HCT116 (cell line): ENCODE data around the gene TMEM205.

ENCODE experiments used
- ATF3 ChIP-seq: IDR thresholded peaks from 2 replicates; pipeline ENCODE4 v1.6.1; 2012
- CTCF ChIP-seq, 3 experiments: fragments of 200-600 bp in 1 of 3; sonication (generic) in 1 of 3; IDR thresholded peaks in 2 of 3; conservative IDR thresholded peaks in 1 of 3; 2 replicates each; pipeline ENCODE4 v1.5.1; 2012 to 2017; ENCODE audit warnings: low read depth in 2 of 3, low read length in 2 of 3, antibody characterized with exemption in 1 of 3, borderline replicate concordance in 1 of 3, control low read depth in 1 of 3, mild to moderate bottlenecking in 1 of 3, mixed read lengths in 1 of 3, mixed run types in 1 of 3, moderate library complexity in 1 of 3; ENCODE audit not compliant: insufficient read depth in 1 of 3
- EZH2 ChIP-seq: fragments of 200-600 bp; sonication (generic); IDR thresholded peaks from 2 replicates; pipeline ENCODE4 v1.6.1; 2017; ENCODE audit warnings: antibody characterized with exemption, mixed run types
- POLR2A ChIP-seq: IDR thresholded peaks from 2 replicates; pipeline ENCODE4 v1.7.0; 2011; ENCODE audit warnings: borderline replicate concordance; ENCODE audit not compliant: insufficient read depth, insufficient read length; ENCODE audit errors: extremely low read depth
- POLR2AphosphoS5 ChIP-seq: IDR thresholded peaks from 2 replicates; pipeline ENCODE4 v1.6.1; 2011; ENCODE audit warnings: mild to moderate bottlenecking, low read depth, low read length, moderate library complexity
- REST ChIP-seq: IDR thresholded peaks from 2 replicates; pipeline ENCODE4 v1.6.1; 2012; ENCODE audit warnings: low read depth
- SP1 ChIP-seq: IDR thresholded peaks from 2 replicates; pipeline ENCODE4 v1.6.1; 2012; ENCODE audit warnings: low read depth

GRCh38 chr19:11338569-11339253 is 7.4 kb downstream of the TMEM205 start:
- no peak for TF ChIP-seq CTCF (IDR thresholded peaks at IDR 0.05 in 2 of 3, conservative IDR thresholded peaks at IDR 0.05 in 1 of 3; ENCODE audit: borderline replicate concordance in 1 of 3, insufficient read depth in 1 of 3, low read depth in 2 of 3, low read length in 2 of 3)
- TF ChIP-seq POLR2A: no peak
- TF ChIP-seq SP1: no peak
- no peak for TF ChIP-seq EZH2
- no peak for TF ChIP-seq ATF3
- no peak for TF ChIP-seq REST
- no peak for TF ChIP-seq POLR2AphosphoS5
